ENCODE results near the gene PALM3.

GRCh38 chr19:14019100-14019499, 42.8 kb downstream of the PALM3 start:
- no peak for TF ChIP-seq CTCF (IDR thresholded peaks at IDR 0.05)
- TF ChIP-seq POLR2A (IDR thresholded peaks at IDR 0.05): no peak
- TF ChIP-seq EP300 (IDR thresholded peaks at IDR 0.05): no peak

All from ovary (tissue), 3 donors.